ENCODE results near the gene FOXN3.

- TF ChIP-seq BHLHE40 (IDR thresholded peaks at IDR 0.05; ENCODE audit: borderline replicate concordance) (no peak), SP1 (IDR thresholded peaks at IDR 0.05) (no peak), ZNF384 (IDR thresholded peaks at IDR 0.05) (no peak), SUZ12 (IDR thresholded peaks at IDR 0.05) (no peak), TARDBP (IDR thresholded peaks at IDR 0.05) (no peak), CTBP1 (IDR thresholded peaks at IDR 0.05; ENCODE audit: borderline replicate concordance) (no peak), ELF4 (IDR thresholded peaks at IDR 0.05) (no peak)
Observed at GRCh38 chr14:89344920-89345254, 72.1 kb downstream of the FOXN3 start.
